Ectodermal cell (in vitro differentiated cells): ENCODE results near the gene NUTM2A.
"Not testable (repeated sequence)": the region's sequence is repeated elsewhere in the genome, so short reads cannot be mapped to it uniquely, and the experiment has no call there.

Experiments
- H3K27ac ChIP-seq: 2 replicates; pipeline ENCODE4 v1.7.0; 2013; ENCODE audit warnings: mild to moderate bottlenecking, low read depth, low read length; ENCODE audit not compliant: insufficient read depth, poor library complexity, severe bottlenecking
- H3K27me3 ChIP-seq: 2 replicates; pipeline ENCODE4 v1.7.0; 2013; ENCODE audit warnings: mild to moderate bottlenecking, low read length; ENCODE audit not compliant: insufficient read depth, control insufficient read depth, poor library complexity, severe bottlenecking
- H3K36me3 ChIP-seq: one replicate; pipeline ENCODE4 v1.7.0; 2013; ENCODE audit warnings: low read length; ENCODE audit not compliant: control insufficient read depth, insufficient read depth
- H3K4me1 ChIP-seq: one replicate; pipeline ENCODE4 v1.7.0; 2013; ENCODE audit warnings: low read length; ENCODE audit not compliant: control insufficient read depth, insufficient read depth
- H3K4me3 ChIP-seq: 2 replicates; pipeline ENCODE4 v1.7.0; 2013; ENCODE audit warnings: low read depth, low read length, control low read depth; ENCODE audit not compliant: insufficient read depth
- H3K9me3 ChIP-seq: 2 replicates; pipeline ENCODE4 v1.7.0; 2013; ENCODE audit warnings: mild to moderate bottlenecking, low read length, moderate library complexity; ENCODE audit not compliant: control insufficient read depth
- WGBS, 2 experiments: methylation state at CpG; one replicate each; pipeline ENCODE4 v1.1.7; 2013; ENCODE audit warnings: missing lambda C conversion rate in 2 of 2; 5-methylcytosine and 5-hydroxymethylcytosine counted together

Gene NUTM2A

DNA sequence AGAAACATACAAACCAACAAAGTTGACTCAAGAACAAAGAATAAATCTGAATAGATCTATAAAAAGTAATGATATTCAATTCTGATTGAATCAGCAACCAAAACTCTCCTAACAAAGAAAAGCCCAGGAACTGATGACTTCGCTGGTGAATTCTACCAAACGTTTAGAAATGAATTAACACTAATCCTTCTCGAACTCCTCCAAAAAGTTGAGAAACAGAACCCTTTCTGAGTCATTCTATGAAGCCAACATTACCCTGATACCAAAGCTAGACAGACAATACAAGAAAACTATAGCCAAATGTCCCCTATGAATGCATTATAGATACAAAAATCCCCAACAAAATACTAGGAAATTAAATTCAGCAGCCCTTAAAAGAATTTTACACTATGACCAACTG, 16.9 kb downstream of the NUTM2A start:
- 89 to 100% methylated on average over 2 to 3 of the region's 3 CpGs for WGBS, 2 experiments
- not testable (repeated sequence) for H3K4me1 ChIP-seq

DNA sequence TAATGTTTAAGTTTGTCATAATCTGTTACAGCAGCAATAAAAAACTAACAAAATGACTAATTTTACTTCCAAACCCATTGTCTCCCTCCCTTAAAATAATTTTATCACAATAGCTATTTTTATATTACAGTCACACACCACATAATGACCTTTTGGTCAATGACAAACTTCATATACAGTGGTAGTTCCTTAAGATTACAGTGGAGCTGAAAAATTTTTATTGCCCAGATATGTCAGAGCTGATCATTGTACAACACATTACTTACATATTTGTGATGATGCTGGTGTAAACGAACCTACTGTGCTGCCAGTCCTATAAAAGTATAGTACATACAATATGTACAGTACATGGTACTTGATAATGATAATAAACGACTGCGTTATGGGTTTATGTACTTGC, 22.1 kb downstream of the NUTM2A start:
- H3K27ac ChIP-seq, H3K4me1 ChIP-seq, H3K36me3 ChIP-seq, H3K4me3 ChIP-seq, H3K9me3 ChIP-seq, H3K27me3 ChIP-seq: not testable (repeated sequence)
- WGBS, 2 experiments: no CpG with 5 or more reads among the region's 3 CpGs

More for the DNA sequence above, 16.9 kb downstream of the NUTM2A start:
- H3K9me3 ChIP-seq, H3K4me3 ChIP-seq, H3K27ac ChIP-seq, H3K36me3 ChIP-seq, H3K27me3 ChIP-seq: not testable (repeated sequence)

DNA sequence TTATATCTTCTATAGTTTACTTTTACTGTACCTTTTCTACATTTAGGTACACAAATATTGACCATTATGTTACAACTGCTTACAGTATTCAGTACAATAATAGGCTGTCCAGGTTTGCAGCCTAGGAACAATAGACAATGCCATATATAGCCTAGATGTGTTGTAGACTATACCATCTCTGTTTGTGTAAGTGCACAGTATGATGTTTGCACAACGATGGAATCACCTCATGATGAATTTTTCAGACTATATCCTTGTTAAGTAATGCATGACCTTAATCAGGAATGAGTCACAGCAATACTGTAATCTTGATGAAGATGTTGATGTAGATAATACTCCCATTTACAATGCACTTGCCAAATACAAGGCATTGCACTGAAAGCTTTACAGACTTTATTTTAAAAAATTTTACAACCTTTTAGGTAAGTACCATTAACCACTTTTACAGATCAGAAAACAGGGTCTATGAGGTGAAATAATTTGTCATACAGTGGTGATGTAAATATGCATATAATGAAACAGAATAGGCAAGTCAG, 23.6 kb downstream of the NUTM2A start:
- no CpG with 5 or more reads among the region's 1 CpG for WGBS, 2 experiments
- H3K27me3 ChIP-seq, H3K36me3 ChIP-seq, H3K4me3 ChIP-seq, H3K27ac ChIP-seq, H3K9me3 ChIP-seq, H3K4me1 ChIP-seq: not testable (repeated sequence)

DNA sequence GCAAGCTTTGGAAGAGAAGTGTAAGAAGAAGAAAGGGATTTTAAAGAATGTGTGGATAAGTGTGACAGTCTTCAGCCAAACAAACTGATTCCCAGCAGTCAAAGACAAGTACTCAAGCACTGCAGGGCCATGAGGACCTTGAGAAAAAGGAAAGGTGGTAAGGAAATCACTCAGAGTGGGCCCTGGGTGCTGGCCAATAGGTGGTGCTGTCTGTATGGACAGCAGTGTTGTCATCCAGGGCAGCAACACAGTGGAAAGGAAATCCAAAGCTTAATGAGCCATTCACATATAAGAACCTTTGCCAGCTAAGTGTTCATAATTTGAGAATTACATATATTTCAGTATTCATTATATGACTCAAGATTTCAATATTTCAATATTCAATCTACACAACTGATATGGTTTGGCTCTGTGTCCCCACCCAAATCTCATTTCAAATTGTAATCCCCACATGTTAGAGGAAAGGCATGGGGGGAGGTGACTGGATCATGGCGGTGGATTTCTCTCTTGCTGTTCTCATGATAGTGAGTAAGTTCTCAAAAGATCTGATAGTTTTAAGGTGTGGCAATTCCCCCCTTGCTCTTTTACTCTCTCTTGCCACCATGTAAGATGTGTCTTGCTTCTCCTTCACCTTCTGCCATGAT, 55.6 kb downstream of the NUTM2A start:
- not testable (repeated sequence) for H3K36me3 ChIP-seq, H3K27ac ChIP-seq, H3K4me3 ChIP-seq, H3K9me3 ChIP-seq, H3K4me1 ChIP-seq, H3K27me3 ChIP-seq
- WGBS, 2 experiments: no CpG with 5 or more reads among the region's 1 CpG
